HEK293 (cell line): ENCODE data around the gene CRYBA2.
A peak's percentile ranks its signal among the peaks of the same experiment; 100 is the strongest.

Source experiments
- CTCF ChIP-seq: fragments of 450-650 bp; formaldehyde crosslinking; IDR thresholded peaks from 2 replicates; pipeline ENCODE4 v1.5.1; 2016; ENCODE audit warnings: missing biosample characterization, missing genetic modification characterization
- INSM2 ChIP-seq: fragments of 450-650 bp; formaldehyde crosslinking; IDR thresholded peaks from 2 replicates; pipeline ENCODE4 v1.5.1; 2016; ENCODE audit warnings: missing biosample characterization, missing genetic modification characterization
- KLF9 ChIP-seq: fragments of 450-650 bp; formaldehyde crosslinking; IDR thresholded peaks from 2 replicates; pipeline ENCODE4 v1.5.1; 2016; ENCODE audit warnings: missing biosample characterization, missing genetic modification characterization, low read depth
- MEIS1 ChIP-seq: sonication (generic); formaldehyde crosslinking; IDR thresholded peaks from 2 replicates; pipeline ENCODE4 v1.8.1; 2022; ENCODE audit warnings: missing genetic modification reagents, mild to moderate bottlenecking, borderline replicate concordance
- PRDM6 ChIP-seq: fragments of 450-650 bp; formaldehyde crosslinking; IDR thresholded peaks from 2 replicates; pipeline ENCODE4 v1.5.1; 2017; ENCODE audit warnings: missing biosample characterization, missing genetic modification characterization
- REST ChIP-seq: fragments of 450-650 bp; formaldehyde crosslinking; IDR thresholded peaks from 2 replicates; pipeline ENCODE4 v1.5.1; 2016; ENCODE audit warnings: missing biosample characterization, missing genetic modification characterization
- SP7 ChIP-seq: fragments of 450-650 bp; formaldehyde crosslinking; IDR thresholded peaks from 2 replicates; pipeline ENCODE4 v1.5.1; 2016; ENCODE audit warnings: missing biosample characterization, missing genetic modification characterization
- ZNF112 ChIP-seq: fragments of 450-650 bp; formaldehyde crosslinking; IDR thresholded peaks from 2 replicates; pipeline ENCODE4 v1.5.0; 2017; ENCODE audit warnings: missing biosample characterization, missing genetic modification characterization
- ZNF138 ChIP-seq: fragments of 450-650 bp; formaldehyde crosslinking; IDR thresholded peaks from 2 replicates; pipeline ENCODE4 v1.5.1; 2016; ENCODE audit warnings: missing biosample characterization, missing genetic modification characterization, borderline replicate concordance
- ZNF140 ChIP-seq: fragments of 450-650 bp; formaldehyde crosslinking; IDR thresholded peaks from 2 replicates; pipeline ENCODE4 v1.5.1; 2016; ENCODE audit warnings: missing biosample characterization, missing genetic modification characterization
- ZNF157 ChIP-seq: fragments of 450-650 bp; formaldehyde crosslinking; IDR thresholded peaks from 2 replicates; pipeline ENCODE4 v1.5.1; 2016; ENCODE audit warnings: missing biosample characterization, missing genetic modification characterization
- ZNF16 ChIP-seq: fragments of 450-650 bp; formaldehyde crosslinking; IDR thresholded peaks from 2 replicates; pipeline ENCODE4 v1.5.1; 2016; ENCODE audit warnings: low read depth, missing biosample characterization, missing genetic modification characterization
- ZNF169 ChIP-seq: fragments of 450-650 bp; formaldehyde crosslinking; IDR thresholded peaks from 2 replicates; pipeline ENCODE4 v1.5.1; 2016; ENCODE audit warnings: missing biosample characterization, missing genetic modification characterization
- ZNF211 ChIP-seq: fragments of 450-650 bp; formaldehyde crosslinking; IDR thresholded peaks from 2 replicates; pipeline ENCODE4 v1.5.1; 2016; ENCODE audit warnings: low read depth, missing biosample characterization, missing genetic modification characterization
- ZNF223 ChIP-seq: fragments of 450-650 bp; formaldehyde crosslinking; IDR thresholded peaks from 2 replicates; pipeline ENCODE4 v1.5.1; 2016; ENCODE audit warnings: missing biosample characterization, missing genetic modification characterization
- ZNF274 ChIP-seq, 2 experiments: fragments of 200-500 bp in 1 of 2; fragments of 450-650 bp in 1 of 2; sonication (Bioruptor generic) in 1 of 2; formaldehyde crosslinking in 1 of 2; IDR thresholded peaks; 2 replicates each; pipeline versions ENCODE4 v1.5.1 to v1.6.1; 2014 to 2016; ENCODE audit warnings: borderline replicate concordance in 1 of 2, inconsistent platforms in 1 of 2, low read length in 1 of 2, missing biosample characterization in 1 of 2, missing genetic modification characterization in 1 of 2
- ZNF362 ChIP-seq: fragments of 450-650 bp; formaldehyde crosslinking; IDR thresholded peaks from 2 replicates; pipeline ENCODE4 v1.5.1; 2016; ENCODE audit warnings: missing biosample characterization, missing genetic modification characterization
- ZNF423 ChIP-seq: fragments of 450-650 bp; formaldehyde crosslinking; IDR thresholded peaks from 2 replicates; pipeline ENCODE4 v1.5.1; 2016; ENCODE audit warnings: missing biosample characterization, missing genetic modification characterization
- ZNF449 ChIP-seq: fragments of 450-650 bp; formaldehyde crosslinking; IDR thresholded peaks from 2 replicates; pipeline ENCODE4 v1.5.1; 2017; ENCODE audit warnings: missing biosample characterization, mild to moderate bottlenecking, missing genetic modification characterization, moderate library complexity
- ZNF48 ChIP-seq: fragments of 450-650 bp; formaldehyde crosslinking; IDR thresholded peaks from 2 replicates; pipeline ENCODE4 v1.5.1; 2016; ENCODE audit warnings: missing biosample characterization, missing genetic modification characterization
- ZNF501 ChIP-seq: fragments of 450-650 bp; formaldehyde crosslinking; IDR thresholded peaks from 2 replicates; pipeline ENCODE4 v1.5.1; 2016; ENCODE audit warnings: missing biosample characterization, missing genetic modification characterization
- ZNF544 ChIP-seq: fragments of 450-650 bp; formaldehyde crosslinking; IDR thresholded peaks from 2 replicates; pipeline ENCODE4 v1.5.0; 2017; ENCODE audit warnings: missing biosample characterization, missing genetic modification characterization
- ZNF580 ChIP-seq: fragments of 450-650 bp; formaldehyde crosslinking; IDR thresholded peaks from 2 replicates; pipeline ENCODE4 v1.5.1; 2016; ENCODE audit warnings: missing biosample characterization, missing genetic modification characterization
- ZNF624 ChIP-seq: fragments of 450-650 bp; formaldehyde crosslinking; IDR thresholded peaks from 2 replicates; pipeline ENCODE4 v1.5.1; 2017; ENCODE audit warnings: missing biosample characterization, missing genetic modification characterization
- ZNF785 ChIP-seq: fragments of 450-650 bp; formaldehyde crosslinking; IDR thresholded peaks from 2 replicates; pipeline ENCODE4 v1.5.1; 2016; ENCODE audit warnings: missing biosample characterization, missing genetic modification characterization
- ZNF837 ChIP-seq: fragments of 450-650 bp; formaldehyde crosslinking; IDR thresholded peaks from 2 replicates; pipeline ENCODE4 v1.5.1; 2016; ENCODE audit warnings: missing biosample characterization, missing genetic modification characterization
- ZSCAN5A ChIP-seq: fragments of 450-650 bp; formaldehyde crosslinking; IDR thresholded peaks from 2 replicates; pipeline ENCODE4 v1.5.1; 2016; ENCODE audit warnings: missing biosample characterization, missing genetic modification characterization

CRYBA2 gene

GRCh38 chr2:218959141-218959731 lies 34.0 kb downstream of the CRYBA2 start, which contains the start of gene CDK5R2 (continued):
- TF ChIP-seq REST (no peak), ZNF624 (tag by site-specific recombination) (no peak), ZNF423 (tag by site-specific recombination) (no peak), ZNF140 (tag by site-specific recombination) (no peak), PRDM6 (tag by site-specific recombination) (no peak), ZNF138 (no peak), ZNF362 (tag by site-specific recombination) (no peak), KLF9 (peak; percentile 40; the same call in 1 of the 2 replicates), ZNF785 (tag by site-specific recombination) (no peak), SP7 (tag by site-specific recombination) (peak; percentile 21; the same call in 1 of the 2 replicates), ZNF211 (tag by site-specific recombination) (no peak), ZNF16 (tag by site-specific recombination) (no peak), ZNF48 (tag by site-specific recombination) (no peak), ZNF449 (tag by site-specific recombination) (no peak), ZNF157 (tag by site-specific recombination) (no peak), ZNF169 (tag by site-specific recombination) (no peak), ZNF501 (peak; percentile 19; the same call in 1 of the 2 replicates), INSM2 (tag by site-specific recombination) (no peak), ZNF837 (tag by site-specific recombination) (no peak), ZNF223 (tag by site-specific recombination) (no peak), CTCF (tag by site-specific recombination) (no peak), ZNF112 (no peak), ZSCAN5A (tag by site-specific recombination) (no peak), ZNF544 (no peak), ZNF274 (IDR thresholded peaks at IDR 0.05; ENCODE audit: low read length) (no peak), ZNF274 (tag by site-specific recombination; IDR thresholded peaks at IDR 0.05; ENCODE audit: borderline replicate concordance) (no peak), MEIS1 (CRISPR knock-in tag) (no peak), ZNF580 (no peak)
